Osteocyte (in vitro differentiated cells): ENCODE results near the gene DAPK1. TPM values are rescaled to one million over a fixed set of nuclear protein-coding genes. Genes with fewer than 3 reads are reported as not detected.
A peak's percentile ranks its signal among the peaks of the same experiment; 100 is the strongest.

Source experiments
- DNase-seq: peaks from one replicate; pipeline ENCODE4 v3.0.0; 2021; ENCODE audit warnings: mixed read lengths; ENCODE audit not compliant: unreplicated experiment; ENCODE audit errors: extremely low spot score
- H3K27ac Mint-ChIP-seq: one replicate; pipeline ENCODE4 v1.8.0; 2021; ENCODE audit warnings: mild to moderate bottlenecking, mixed read lengths; ENCODE audit not compliant: unreplicated experiment
- H3K27me3 Mint-ChIP-seq: one replicate; pipeline ENCODE4 v1.8.0; 2021; ENCODE audit warnings: mixed read lengths; ENCODE audit not compliant: unreplicated experiment
- H3K36me3 Mint-ChIP-seq: one replicate; pipeline ENCODE4 v1.8.0; 2021; ENCODE audit warnings: mixed read lengths; ENCODE audit not compliant: unreplicated experiment
- H3K4me1 Mint-ChIP-seq: one replicate; pipeline ENCODE4 v1.8.0; 2021; ENCODE audit warnings: mixed read lengths; ENCODE audit not compliant: unreplicated experiment
- H3K4me3 Mint-ChIP-seq: one replicate; pipeline ENCODE4 v1.8.0; 2021; ENCODE audit warnings: mild to moderate bottlenecking, moderate library complexity, mixed read lengths; ENCODE audit not compliant: unreplicated experiment
- H3K9me3 Mint-ChIP-seq: one replicate; pipeline ENCODE4 v1.8.0; 2021; ENCODE audit warnings: mixed read lengths; ENCODE audit not compliant: unreplicated experiment
- total RNA-seq: library from RNA; stranded (reverse); gene quantifications from 2 replicates; pipeline ENCODE4 v1.2.1, GENCODE V29; 2021
- TF ChIP-seq, protein P1 (sequence below): fragments of 200-600 bp; sonication (generic); IDR thresholded peaks from 2 replicates; pipeline ENCODE4 v1.5.0; 2021; ENCODE audit warnings: antibody characterized with exemption, mild to moderate bottlenecking, moderate library complexity

DAPK1 gene
- total RNA-seq, 1 donor from 2014 or later, result 304 TPM

DNA sequence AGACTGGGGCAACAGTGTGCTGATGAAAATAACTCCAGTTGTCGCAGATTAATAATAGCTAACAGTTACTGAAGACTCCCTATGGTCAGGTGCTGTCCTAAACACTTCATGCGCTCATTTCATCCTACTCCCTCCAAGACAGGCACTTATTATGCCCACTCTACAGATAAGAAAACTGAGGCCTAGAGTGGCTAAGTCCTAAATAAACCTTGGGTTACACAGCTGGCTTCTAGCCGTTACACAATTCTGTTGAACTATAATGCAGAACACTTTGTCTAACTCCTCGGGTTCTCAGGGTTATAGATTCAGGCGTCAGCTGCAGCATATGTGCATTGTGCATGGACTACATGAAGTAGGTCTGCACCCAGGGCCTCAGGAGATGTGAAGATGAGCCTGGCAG lies 103.9 kb downstream of the DAPK1 start:
- DNase-seq, result no peak
- no peak overlapping the region for H3K4me3 Mint-ChIP-seq
- peaks cover 22% of the 10 kb centered on the region for H3K36me3 Mint-ChIP-seq
- H3K27me3 Mint-ChIP-seq, result no peaks in the 10 kb centered on the region
- TF ChIP-seq, protein P1, sequence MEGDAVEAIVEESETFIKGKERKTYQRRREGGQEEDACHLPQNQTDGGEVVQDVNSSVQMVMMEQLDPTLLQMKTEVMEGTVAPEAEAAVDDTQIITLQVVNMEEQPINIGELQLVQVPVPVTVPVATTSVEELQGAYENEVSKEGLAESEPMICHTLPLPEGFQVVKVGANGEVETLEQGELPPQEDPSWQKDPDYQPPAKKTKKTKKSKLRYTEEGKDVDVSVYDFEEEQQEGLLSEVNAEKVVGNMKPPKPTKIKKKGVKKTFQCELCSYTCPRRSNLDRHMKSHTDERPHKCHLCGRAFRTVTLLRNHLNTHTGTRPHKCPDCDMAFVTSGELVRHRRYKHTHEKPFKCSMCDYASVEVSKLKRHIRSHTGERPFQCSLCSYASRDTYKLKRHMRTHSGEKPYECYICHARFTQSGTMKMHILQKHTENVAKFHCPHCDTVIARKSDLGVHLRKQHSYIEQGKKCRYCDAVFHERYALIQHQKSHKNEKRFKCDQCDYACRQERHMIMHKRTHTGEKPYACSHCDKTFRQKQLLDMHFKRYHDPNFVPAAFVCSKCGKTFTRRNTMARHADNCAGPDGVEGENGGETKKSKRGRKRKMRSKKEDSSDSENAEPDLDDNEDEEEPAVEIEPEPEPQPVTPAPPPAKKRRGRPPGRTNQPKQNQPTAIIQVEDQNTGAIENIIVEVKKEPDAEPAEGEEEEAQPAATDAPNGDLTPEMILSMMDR, result no peak
- H3K9me3 Mint-ChIP-seq, result no peaks in the 10 kb centered on the region
- H3K27ac Mint-ChIP-seq, result peak overlapping the region; percentile 82
- H3K4me1 Mint-ChIP-seq, result peaks cover 94% of the 10 kb centered on the region

DNA sequence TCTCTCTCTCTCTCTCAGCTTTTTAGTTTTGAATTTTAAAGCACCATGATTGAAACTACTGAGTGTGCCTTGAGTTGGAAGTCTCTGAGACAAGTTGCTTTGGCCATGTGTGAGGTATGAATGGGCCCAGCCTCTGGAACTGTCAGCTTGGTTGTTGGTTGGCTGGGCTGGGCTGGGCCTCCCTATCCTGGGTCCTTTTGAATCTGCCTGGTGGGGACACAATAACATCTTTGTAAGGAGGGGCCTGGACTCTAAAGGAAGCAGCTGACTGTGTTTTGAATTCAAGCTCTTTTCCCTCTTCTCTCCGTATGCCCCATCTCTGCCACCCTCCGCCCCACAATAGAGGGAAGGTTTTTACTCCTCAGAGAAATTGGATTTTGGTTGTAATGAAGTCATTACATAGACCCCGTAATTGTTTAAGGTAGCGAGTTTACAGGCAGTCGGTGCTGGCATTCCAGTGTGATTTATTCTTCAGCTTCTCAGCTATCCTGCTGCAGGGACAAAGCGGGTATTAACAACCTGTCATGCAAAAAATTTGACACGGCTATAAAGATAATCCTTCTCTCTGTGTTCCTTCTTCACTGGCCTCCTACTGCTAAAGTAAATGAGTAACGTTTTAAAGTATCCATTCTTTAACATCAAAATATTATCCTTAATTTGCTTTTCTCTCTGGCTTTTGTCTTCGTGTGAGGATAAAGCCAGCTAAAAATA lies 105.4 kb downstream of the DAPK1 start:
- H3K27ac Mint-ChIP-seq, result peak overlapping the region; percentile 24
- H3K36me3 Mint-ChIP-seq, result peaks cover 24% of the 10 kb centered on the region
- DNase-seq, result no peak
- no peaks in the 10 kb centered on the region for H3K27me3 Mint-ChIP-seq
- no peaks in the 10 kb centered on the region for H3K9me3 Mint-ChIP-seq
- TF ChIP-seq, protein P1, result no peak
- H3K4me1 Mint-ChIP-seq, result peaks cover 94% of the 10 kb centered on the region
- no peak overlapping the region for H3K4me3 Mint-ChIP-seq

GRCh38 chr9:87603854-87604490 lies 106.3 kb downstream of the DAPK1 start:
- Mint-ChIP-seq H3K4me1 (peaks cover 94% of the 10 kb centered on the region), H3K36me3 (peaks cover 32% of the 10 kb centered on the region), H3K27ac (peak overlapping the region; percentile 45)

GRCh38 chr9:87604886-87605588 lies 107.4 kb downstream of the DAPK1 start:
- Mint-ChIP-seq H3K9me3 (no peaks in the 10 kb centered on the region), H3K27me3 (no peaks in the 10 kb centered on the region), H3K4me1 (peaks cover 94% of the 10 kb centered on the region), H3K36me3 (peaks cover 42% of the 10 kb centered on the region), H3K27ac (peak overlapping the region; percentile 97), H3K4me3 (no peak overlapping the region)
- TF ChIP-seq, protein P1, result no peak
- no peak for DNase-seq

More at GRCh38 chr9:87603854-87604490, 106.3 kb downstream of the DAPK1 start:
- H3K9me3 Mint-ChIP-seq, result no peaks in the 10 kb centered on the region
- no peaks in the 10 kb centered on the region for H3K27me3 Mint-ChIP-seq
- no peak for DNase-seq
- TF ChIP-seq, protein P1, result no peak
- no peak overlapping the region for H3K4me3 Mint-ChIP-seq

DNA sequence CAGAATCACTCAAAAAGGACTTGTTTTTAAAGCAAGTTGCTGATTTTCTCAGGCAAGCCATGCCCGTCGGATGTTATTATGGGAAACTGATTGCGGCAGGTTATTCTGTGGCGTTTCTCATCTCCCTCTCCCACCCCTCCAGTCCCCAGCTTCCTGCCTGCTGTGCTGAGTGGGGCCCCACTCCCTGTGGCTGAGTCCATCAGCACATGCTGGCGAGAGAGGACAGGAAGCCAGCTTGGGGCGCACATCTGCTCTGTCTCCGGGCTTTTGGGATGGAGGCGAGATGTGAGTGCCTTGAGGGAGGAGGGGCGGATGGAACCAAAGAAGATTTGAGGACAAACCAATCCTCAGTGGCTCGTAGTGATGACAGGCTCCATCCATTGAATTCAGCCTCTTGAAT lies 108.0 kb downstream of the DAPK1 start:
- Mint-ChIP-seq H3K4me1 (peaks cover 94% of the 10 kb centered on the region), H3K27ac (peak overlapping the region; percentile 97), H3K4me3 (no peak overlapping the region), H3K9me3 (no peaks in the 10 kb centered on the region), H3K27me3 (no peaks in the 10 kb centered on the region), H3K36me3 (peaks cover 49% of the 10 kb centered on the region)
- TF ChIP-seq, protein P1, result no peak
- DNase-seq, result no peak
